Lower leg skin (tissue), 4 donors: ENCODE measurements around the gene DOCK10. TPM values are rescaled to one million over a fixed set of nuclear protein-coding genes. Genes with fewer than 3 reads are reported as not detected.

Experiments
- DNase-seq, 2 donors: peaks; one replicate each; pipeline ENCODE4 v3.0.0-alpha.2; 2019; ENCODE audit warnings: low spot score in 2 of 2
- H3K4me3 ChIP-seq: fragments of 200-600 bp; sonication (generic); 2 replicates; pipeline ENCODE4 v1.5.1; 2017; ENCODE audit warnings: mild to moderate bottlenecking, low read depth; ENCODE audit not compliant: poor library complexity, severe bottlenecking
- CTCF ChIP-seq, 3 donors: fragments of 450-650 bp; IDR thresholded peaks; one replicate each; pipeline ENCODE4 v1.5.1; 2016; ENCODE audit warnings: antibody characterized with exemption in 3 of 3, mild to moderate bottlenecking in 3 of 3, moderate library complexity in 2 of 3
- POLR2A ChIP-seq, 2 donors: fragments of 450-650 bp; IDR thresholded peaks; one replicate each; pipeline ENCODE4 v1.6.1; 2016 to 2017; ENCODE audit warnings: antibody characterized with exemption in 2 of 2, mild to moderate bottlenecking in 1 of 2, moderate library complexity in 1 of 2
- WGBS, 2 donors: methylation state at CpG; one replicate each; pipeline ENCODE4 v1.1.5; 2018; 5-methylcytosine and 5-hydroxymethylcytosine counted together
- intact Hi-C: fragments of 100-400 bp; cut with DNase I; formaldehyde crosslinking; loops from one replicate; pipeline ENCODE4 v1.15.0; 2023; ENCODE audit warnings: low total_unique reads
- total RNA-seq, 4 donors: library from RNA; depleted of rRNA; stranded (reverse); fragments of >200 nt; gene quantifications; one replicate each; pipeline ENCODE4 v1.1.0, GENCODE V29; 2016

The DOCK10 gene
- total RNA-seq, 4 donors from 2014 or later: 6.2 to 16.5 (median 14.0) TPM

DNA sequence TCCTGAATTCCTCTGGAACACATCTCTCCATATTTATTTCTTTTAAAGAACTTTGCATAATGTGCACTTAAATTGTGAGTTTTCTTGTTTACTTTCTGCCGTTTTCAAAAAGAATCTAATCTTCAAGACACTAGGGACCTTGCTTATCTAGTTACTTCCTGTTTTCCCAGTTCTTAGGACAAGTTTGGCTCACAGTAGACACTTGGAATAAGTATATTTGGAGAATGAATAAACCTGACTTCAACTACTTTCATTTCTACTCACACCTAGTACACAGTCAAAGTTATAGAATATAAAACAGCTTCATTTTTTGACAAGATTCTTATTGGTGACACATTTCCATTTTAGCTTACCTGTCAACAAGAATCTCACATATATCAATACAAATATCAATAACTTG lies 170.5 kb downstream of the DOCK10 start:
- intact Hi-C loops: no loop called here
- no peak for DNase-seq
- WGBS, 2 donors: 49 to 56% methylated on average over 1 of the region's 1 CpG
- TF ChIP-seq POLR2A (IDR thresholded peaks at IDR 0.05) (no peak), CTCF (IDR thresholded peaks at IDR 0.05) (no peak)
- H3K4me3 ChIP-seq: no peak overlapping the region

- TF ChIP-seq CTCF (IDR thresholded peaks at IDR 0.05) (no peak), POLR2A (IDR thresholded peaks at IDR 0.05) (no peak)
- intact Hi-C loops: no loop called here
- H3K4me3 ChIP-seq: no peak overlapping the region
- DNase-seq: no peak
These were observed 171.9 kb downstream of the DOCK10 start for GRCh38 chr2:224870341-224870740.

DNA sequence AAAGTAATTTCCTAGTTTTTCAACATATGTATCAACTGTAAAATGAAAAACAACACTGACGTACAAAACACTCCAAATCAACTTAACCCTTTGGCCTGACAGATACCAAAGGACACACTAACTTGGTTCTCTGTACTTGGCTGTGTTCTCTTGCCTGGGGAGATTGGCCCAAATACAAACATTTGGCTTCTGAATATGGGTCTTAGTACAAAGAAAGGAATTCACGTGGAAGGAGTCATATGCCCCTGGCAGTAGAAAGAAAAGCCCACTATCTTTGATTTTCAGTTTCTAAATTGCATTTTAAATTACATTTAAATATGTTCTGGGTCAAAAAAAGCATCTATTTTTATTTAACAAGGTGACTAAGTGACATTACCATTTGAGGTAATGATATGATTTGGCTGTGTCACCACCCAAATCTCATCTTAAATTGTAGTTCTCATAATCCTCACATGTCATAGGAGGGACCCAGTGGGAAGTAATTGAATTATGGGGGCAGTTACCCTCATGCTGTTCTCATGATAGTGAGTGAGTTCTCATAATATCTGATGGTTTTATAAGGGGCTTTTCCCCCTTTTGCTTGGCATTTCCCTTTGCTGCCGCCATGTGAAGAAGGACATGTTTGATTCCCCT lies 172.6 kb downstream of the DOCK10 start:
- TF ChIP-seq CTCF (IDR thresholded peaks at IDR 0.05): no peak
- TF ChIP-seq POLR2A (IDR thresholded peaks at IDR 0.05): no peak
- 50 to 51% methylated on average over 3 of the region's 3 CpGs for WGBS, 2 donors
- no peak overlapping the region for H3K4me3 ChIP-seq
- intact Hi-C loops: no loop called here
- no peak for DNase-seq

- WGBS, 2 donors: 65 to 88% methylated on average over 2 of the region's 2 CpGs
- intact Hi-C loops: no loop called here
- H3K4me3 ChIP-seq: no peak overlapping the region
- DNase-seq: no peak
- TF ChIP-seq CTCF (IDR thresholded peaks at IDR 0.05): no peak
- TF ChIP-seq POLR2A (IDR thresholded peaks at IDR 0.05): no peak
These were observed 177.3 kb downstream of the DOCK10 start for GRCh38 chr2:224865016-224865415.

- no peak for DNase-seq
- WGBS, 2 donors: 51 to 58% methylated on average over 4 of the region's 4 CpGs
- no peak overlapping the region for H3K4me3 ChIP-seq
- TF ChIP-seq CTCF (IDR thresholded peaks at IDR 0.05) (no peak), POLR2A (IDR thresholded peaks at IDR 0.05) (no peak)
- intact Hi-C loops: no loop called here
These were observed 181.0 kb downstream of the DOCK10 start for GRCh38 chr2:224861266-224861665.

- TF ChIP-seq CTCF (IDR thresholded peaks at IDR 0.05) (no peak), POLR2A (IDR thresholded peaks at IDR 0.05) (no peak)
- H3K4me3 ChIP-seq: no peak overlapping the region
- intact Hi-C loops: no loop called here
- no peak for DNase-seq
These were observed 181.5 kb downstream of the DOCK10 start for GRCh38 chr2:224860786-224861185.
